ENCODE measurements around the gene ANOS1.

ANOS1 gene

DNA sequence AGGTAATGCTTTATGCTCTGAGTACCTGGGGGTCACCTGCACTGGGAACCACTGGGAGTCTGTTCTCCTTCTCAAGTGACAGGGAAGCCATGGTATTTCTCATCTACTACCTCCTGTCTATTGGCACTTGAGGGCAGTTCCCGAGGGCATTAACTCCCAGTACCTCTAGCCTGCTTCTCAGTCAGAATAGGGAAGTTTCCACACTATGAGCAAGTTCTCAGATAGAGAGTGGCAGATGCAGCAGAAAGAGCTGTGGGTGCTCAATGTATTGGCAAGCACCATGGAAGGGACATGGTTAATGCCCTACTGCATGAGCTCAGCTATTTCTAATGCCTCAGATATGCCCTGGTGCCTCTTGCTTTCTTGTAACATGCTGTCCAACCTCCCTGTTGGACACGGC lies 74.1 kb downstream of the ANOS1 start:
- DNase-seq: no peak
- H3K27me3 ChIP-seq (replicated peaks): no peaks in the 10 kb centered on the region
- TF ChIP-seq, protein P1, sequence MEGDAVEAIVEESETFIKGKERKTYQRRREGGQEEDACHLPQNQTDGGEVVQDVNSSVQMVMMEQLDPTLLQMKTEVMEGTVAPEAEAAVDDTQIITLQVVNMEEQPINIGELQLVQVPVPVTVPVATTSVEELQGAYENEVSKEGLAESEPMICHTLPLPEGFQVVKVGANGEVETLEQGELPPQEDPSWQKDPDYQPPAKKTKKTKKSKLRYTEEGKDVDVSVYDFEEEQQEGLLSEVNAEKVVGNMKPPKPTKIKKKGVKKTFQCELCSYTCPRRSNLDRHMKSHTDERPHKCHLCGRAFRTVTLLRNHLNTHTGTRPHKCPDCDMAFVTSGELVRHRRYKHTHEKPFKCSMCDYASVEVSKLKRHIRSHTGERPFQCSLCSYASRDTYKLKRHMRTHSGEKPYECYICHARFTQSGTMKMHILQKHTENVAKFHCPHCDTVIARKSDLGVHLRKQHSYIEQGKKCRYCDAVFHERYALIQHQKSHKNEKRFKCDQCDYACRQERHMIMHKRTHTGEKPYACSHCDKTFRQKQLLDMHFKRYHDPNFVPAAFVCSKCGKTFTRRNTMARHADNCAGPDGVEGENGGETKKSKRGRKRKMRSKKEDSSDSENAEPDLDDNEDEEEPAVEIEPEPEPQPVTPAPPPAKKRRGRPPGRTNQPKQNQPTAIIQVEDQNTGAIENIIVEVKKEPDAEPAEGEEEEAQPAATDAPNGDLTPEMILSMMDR (IDR thresholded peaks at IDR 0.05; ENCODE audit: low read depth, low read length, missing control alignments): no peak
- no peak overlapping the region for H3K27ac ChIP-seq
- in situ Hi-C loops (cut with HindIII; ENCODE audit: low pct_ligation_motif_present, low sequenced_read_pairs): no loop called here
- no peaks in the 10 kb centered on the region for H3K36me3 ChIP-seq (replicated peaks)
- H3K4me3 ChIP-seq (ENCODE audit: low read depth, low read length): no peak overlapping the region

DNA sequence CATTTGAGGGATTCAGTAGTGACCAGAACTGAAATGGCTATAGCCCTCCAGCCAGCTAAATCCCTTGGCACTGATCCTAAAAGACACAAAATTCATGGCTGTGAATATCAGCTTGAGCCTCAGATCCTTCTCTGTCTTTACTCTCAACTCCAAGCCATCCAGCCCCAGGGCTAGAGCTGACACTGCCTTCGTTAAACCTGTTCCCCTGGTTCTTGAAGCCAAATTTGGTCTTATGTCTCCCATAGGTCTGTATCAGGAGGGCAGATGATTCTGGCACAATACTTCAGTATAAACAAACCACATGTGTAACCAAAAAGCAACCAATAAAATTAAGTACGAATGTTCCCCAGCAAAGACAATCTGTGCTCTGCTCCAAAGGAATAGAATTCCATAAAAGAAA lies 78.0 kb downstream of the ANOS1 start:
- DNase-seq: no peak
- TF ChIP-seq, protein P1 (IDR thresholded peaks at IDR 0.05; ENCODE audit: low read depth, low read length, missing control alignments): no peak
- in situ Hi-C loops (cut with HindIII; ENCODE audit: low pct_ligation_motif_present, low sequenced_read_pairs): no loop called here
- Histone ChIP-seq H3K4me3 (ENCODE audit: low read depth, low read length) (no peak overlapping the region), H3K36me3 (replicated peaks) (no peaks in the 10 kb centered on the region), H3K27me3 (replicated peaks) (no peaks in the 10 kb centered on the region), H3K27ac (no peak overlapping the region)

DNA sequence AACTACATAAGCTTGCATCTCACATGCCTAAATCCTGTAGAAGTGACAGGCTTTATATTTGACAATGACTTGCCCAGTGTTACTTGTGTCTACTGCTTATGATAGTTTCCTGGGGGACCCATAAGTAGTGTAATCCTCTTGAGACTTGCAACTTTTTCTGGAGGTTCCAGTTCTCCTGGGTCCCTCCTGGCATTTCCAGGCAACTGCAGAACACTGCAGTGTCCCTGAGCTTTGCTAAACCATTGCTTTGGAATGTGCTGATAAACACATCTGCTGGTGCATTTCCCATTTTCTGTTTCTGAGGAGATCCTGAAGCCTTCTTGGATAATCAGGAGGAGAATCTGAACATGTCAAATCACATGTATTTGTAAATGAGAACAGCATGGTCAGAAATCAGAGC lies 82.0 kb downstream of the ANOS1 start:
- H3K27me3 ChIP-seq (replicated peaks): no peaks in the 10 kb centered on the region
- H3K36me3 ChIP-seq (replicated peaks): no peaks in the 10 kb centered on the region
- H3K27ac ChIP-seq: no peak overlapping the region
- in situ Hi-C loops (cut with HindIII; ENCODE audit: low pct_ligation_motif_present, low sequenced_read_pairs): no loop called here
- DNase-seq: no peak
- TF ChIP-seq, protein P1 (IDR thresholded peaks at IDR 0.05; ENCODE audit: low read depth, low read length, missing control alignments): no peak
- no peak overlapping the region for H3K4me3 ChIP-seq (ENCODE audit: low read depth, low read length)

DNA sequence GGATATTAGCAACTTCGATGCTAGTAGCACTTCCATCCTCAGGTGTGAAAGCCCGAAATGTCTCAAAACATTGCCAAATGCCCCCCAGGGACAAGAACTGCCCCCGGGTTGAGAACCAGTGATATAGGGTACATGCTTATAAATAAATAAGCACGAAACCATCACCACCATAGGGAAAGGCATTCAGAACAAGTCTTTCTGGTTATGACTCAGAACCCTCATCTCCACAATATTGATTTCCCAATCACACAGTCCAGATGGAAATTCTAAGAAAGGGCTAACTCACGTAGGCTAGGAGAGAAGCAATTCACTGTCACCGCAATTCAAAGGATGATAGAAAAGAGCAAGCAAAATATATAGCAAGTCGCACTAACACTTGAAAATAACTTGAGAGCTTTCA lies 84.8 kb downstream of the ANOS1 start:
- H3K27ac ChIP-seq: no peak overlapping the region
- in situ Hi-C loops (cut with HindIII; ENCODE audit: low pct_ligation_motif_present, low sequenced_read_pairs): no loop called here
- no peaks in the 10 kb centered on the region for H3K36me3 ChIP-seq (replicated peaks)
- TF ChIP-seq, protein P1 (IDR thresholded peaks at IDR 0.05; ENCODE audit: low read depth, low read length, missing control alignments): no peak
- no peak for DNase-seq
- no peaks in the 10 kb centered on the region for H3K27me3 ChIP-seq (replicated peaks)
- no peak overlapping the region for H3K4me3 ChIP-seq (ENCODE audit: low read depth, low read length)

DNA sequence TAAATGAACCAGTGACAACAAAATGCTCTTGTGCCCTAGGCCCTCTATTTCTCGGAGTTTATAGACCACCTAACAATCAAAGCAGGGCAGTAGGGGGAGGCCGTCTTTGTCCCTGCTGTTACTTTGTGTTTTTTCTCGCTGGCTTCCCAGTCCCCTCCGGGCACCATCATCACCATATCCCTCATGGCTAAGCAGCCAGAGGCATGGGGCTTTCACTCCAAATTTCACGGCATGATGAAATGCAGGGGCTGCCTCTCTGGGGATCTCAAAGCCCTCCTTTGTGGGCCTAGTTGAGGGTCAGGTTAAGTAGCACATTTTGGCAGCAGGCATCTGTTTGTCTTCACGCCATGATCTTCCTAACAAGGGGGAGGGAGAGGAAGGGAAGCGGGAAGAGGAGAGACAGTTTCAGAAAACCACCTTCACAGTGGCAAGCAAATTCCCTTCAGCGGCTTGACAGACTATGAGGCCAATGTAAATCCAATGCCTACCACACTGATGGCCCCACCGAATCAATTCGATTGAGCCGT lies 91.9 kb downstream of the ANOS1 start:
- H3K27me3 ChIP-seq (replicated peaks): no peaks in the 10 kb centered on the region
- TF ChIP-seq, protein P1 (IDR thresholded peaks at IDR 0.05; ENCODE audit: low read depth, low read length, missing control alignments): no peak
- in situ Hi-C loops (cut with HindIII; ENCODE audit: low pct_ligation_motif_present, low sequenced_read_pairs): no loop called here
- H3K4me3 ChIP-seq (ENCODE audit: low read depth, low read length): no peak overlapping the region
- H3K27ac ChIP-seq: no peak overlapping the region
- DNase-seq: no peak
- no peaks in the 10 kb centered on the region for H3K36me3 ChIP-seq (replicated peaks)

DNA sequence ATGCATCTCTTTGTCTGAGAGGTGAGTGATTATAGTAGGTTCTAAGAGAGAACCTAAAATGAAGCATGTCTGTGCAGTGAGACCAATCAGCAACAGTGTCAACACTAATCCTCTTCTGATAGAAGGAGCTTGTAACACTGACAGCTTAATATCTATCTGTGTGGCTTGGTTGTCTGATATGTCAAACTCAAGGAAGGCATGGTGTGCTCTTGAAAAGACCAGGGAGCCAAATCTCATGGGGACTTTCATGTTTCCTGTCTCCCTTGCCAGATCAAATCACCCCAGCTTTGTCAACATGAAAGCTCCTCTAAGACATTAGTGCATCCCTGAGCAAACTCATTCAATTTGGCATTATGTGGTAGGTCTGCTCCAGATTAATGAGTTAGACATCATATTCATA lies 95.4 kb downstream of the ANOS1 start:
- Histone ChIP-seq H3K27ac (no peak overlapping the region), H3K27me3 (replicated peaks) (no peaks in the 10 kb centered on the region), H3K4me3 (ENCODE audit: low read depth, low read length) (no peak overlapping the region), H3K36me3 (replicated peaks) (no peaks in the 10 kb centered on the region)
- in situ Hi-C loops (cut with HindIII; ENCODE audit: low pct_ligation_motif_present, low sequenced_read_pairs): no loop called here
- no peak for DNase-seq
- TF ChIP-seq, protein P1 (IDR thresholded peaks at IDR 0.05; ENCODE audit: low read depth, low read length, missing control alignments): no peak
